Measurements from ENCODE around the gene ATXN7L2.

- TF ChIP-seq CTCF (IDR thresholded peaks at IDR 0.05) (no peak), POLR2A (IDR thresholded peaks at IDR 0.05) (no peak)
These were observed 13.5 kb upstream of the ATXN7L2 start for GRCh38 chr1:109470245-109470644.
